Measurements from ENCODE around the gene FAM20C. TPM values are rescaled to one million over a fixed set of nuclear protein-coding genes. Genes with fewer than 3 reads are reported as not detected.

The FAM20C gene
- total and polyA plus RNA-seq, 10 of the 15 experiments (the other 5 are each of a cell fraction or from before 2014, with no cell fraction given) = 0.44 TPM; not detected in 9

DNA sequence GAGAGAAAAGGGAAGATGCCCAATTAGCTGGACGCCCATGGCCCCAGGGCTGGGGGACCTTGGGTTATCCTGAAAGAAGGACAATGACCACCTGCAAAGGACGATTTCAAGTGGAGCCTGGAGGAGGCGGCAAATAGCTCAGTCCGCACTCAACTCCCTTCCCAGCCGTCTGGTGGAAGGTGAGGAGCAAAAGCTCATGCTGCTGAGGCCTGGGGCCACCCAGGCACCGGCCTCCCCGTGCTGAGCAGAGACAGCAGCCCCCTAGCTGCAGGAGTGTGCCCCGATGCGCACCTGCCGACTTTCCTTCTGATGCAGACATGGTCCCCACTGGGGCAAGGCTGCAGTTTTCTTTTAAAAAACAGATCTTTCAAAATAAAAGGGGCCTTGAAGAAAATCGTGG is 7.9 kb downstream of the FAM20C start:
- no peak for ATAC-seq
- CTCF ChIA-PET = no interaction called here
- TF ChIP-seq MYC (IDR thresholded peaks at IDR 0.05; ENCODE audit: insufficient read depth, insufficient read length, insufficient replicate concordance, low read length, severe bottlenecking) (no peak), SIN3A (IDR thresholded peaks at IDR 0.05; ENCODE audit: low read depth, low read length) (no peak), EZH2 (IDR thresholded peaks at IDR 0.05; ENCODE audit: borderline replicate concordance, control insufficient read depth, low read depth, low read length) (no peak), GATAD2B (conservative IDR thresholded peaks at IDR 0.05; ENCODE audit: low read depth) (no peak), RAD21 (IDR thresholded peaks at IDR 0.05; ENCODE audit: insufficient read depth, low read depth, low read length) (no peak), SP1 (IDR thresholded peaks at IDR 0.05; ENCODE audit: low read depth, low read length) (no peak), BACH1 (IDR thresholded peaks at IDR 0.05; ENCODE audit: borderline replicate concordance) (no peak), POLR2AphosphoS2 (IDR thresholded peaks at IDR 0.05; ENCODE audit: low read depth, low read length) (no peak), TCF12 (IDR thresholded peaks at IDR 0.05; ENCODE audit: low read depth, low read length) (no peak), POLR2AphosphoS5 (IDR thresholded peaks at IDR 0.05; ENCODE audit: low read length) (no peak), NBN (IDR thresholded peaks at IDR 0.05) (no peak), HDGF (IDR thresholded peaks at IDR 0.05) (no peak)
- TF ChIP-seq, protein P1, sequence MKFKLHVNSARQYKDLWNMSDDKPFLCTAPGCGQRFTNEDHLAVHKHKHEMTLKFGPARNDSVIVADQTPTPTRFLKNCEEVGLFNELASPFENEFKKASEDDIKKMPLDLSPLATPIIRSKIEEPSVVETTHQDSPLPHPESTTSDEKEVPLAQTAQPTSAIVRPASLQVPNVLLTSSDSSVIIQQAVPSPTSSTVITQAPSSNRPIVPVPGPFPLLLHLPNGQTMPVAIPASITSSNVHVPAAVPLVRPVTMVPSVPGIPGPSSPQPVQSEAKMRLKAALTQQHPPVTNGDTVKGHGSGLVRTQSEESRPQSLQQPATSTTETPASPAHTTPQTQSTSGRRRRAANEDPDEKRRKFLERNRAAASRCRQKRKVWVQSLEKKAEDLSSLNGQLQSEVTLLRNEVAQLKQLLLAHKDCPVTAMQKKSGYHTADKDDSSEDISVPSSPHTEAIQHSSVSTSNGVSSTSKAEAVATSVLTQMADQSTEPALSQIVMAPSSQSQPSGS (IDR thresholded peaks at IDR 0.05; ENCODE audit: low read length) = no peak
- TF ChIP-seq, protein P2, sequence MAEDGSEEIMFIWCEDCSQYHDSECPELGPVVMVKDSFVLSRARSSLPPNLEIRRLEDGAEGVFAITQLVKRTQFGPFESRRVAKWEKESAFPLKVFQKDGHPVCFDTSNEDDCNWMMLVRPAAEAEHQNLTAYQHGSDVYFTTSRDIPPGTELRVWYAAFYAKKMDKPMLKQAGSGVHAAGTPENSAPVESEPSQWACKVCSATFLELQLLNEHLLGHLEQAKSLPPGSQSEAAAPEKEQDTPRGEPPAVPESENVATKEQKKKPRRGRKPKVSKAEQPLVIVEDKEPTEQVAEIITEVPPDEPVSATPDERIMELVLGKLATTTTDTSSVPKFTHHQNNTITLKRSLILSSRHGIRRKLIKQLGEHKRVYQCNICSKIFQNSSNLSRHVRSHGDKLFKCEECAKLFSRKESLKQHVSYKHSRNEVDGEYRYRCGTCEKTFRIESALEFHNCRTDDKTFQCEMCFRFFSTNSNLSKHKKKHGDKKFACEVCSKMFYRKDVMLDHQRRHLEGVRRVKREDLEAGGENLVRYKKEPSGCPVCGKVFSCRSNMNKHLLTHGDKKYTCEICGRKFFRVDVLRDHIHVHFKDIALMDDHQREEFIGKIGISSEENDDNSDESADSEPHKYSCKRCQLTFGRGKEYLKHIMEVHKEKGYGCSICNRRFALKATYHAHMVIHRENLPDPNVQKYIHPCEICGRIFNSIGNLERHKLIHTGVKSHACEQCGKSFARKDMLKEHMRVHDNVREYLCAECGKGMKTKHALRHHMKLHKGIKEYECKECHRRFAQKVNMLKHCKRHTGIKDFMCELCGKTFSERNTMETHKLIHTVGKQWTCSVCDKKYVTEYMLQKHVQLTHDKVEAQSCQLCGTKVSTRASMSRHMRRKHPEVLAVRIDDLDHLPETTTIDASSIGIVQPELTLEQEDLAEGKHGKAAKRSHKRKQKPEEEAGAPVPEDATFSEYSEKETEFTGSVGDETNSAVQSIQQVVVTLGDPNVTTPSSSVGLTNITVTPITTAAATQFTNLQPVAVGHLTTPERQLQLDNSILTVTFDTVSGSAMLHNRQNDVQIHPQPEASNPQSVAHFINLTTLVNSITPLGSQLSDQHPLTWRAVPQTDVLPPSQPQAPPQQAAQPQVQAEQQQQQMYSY (CRISPR knock-in tag; IDR thresholded peaks at IDR 0.05) = no peak
- TF ChIP-seq, protein P3, sequence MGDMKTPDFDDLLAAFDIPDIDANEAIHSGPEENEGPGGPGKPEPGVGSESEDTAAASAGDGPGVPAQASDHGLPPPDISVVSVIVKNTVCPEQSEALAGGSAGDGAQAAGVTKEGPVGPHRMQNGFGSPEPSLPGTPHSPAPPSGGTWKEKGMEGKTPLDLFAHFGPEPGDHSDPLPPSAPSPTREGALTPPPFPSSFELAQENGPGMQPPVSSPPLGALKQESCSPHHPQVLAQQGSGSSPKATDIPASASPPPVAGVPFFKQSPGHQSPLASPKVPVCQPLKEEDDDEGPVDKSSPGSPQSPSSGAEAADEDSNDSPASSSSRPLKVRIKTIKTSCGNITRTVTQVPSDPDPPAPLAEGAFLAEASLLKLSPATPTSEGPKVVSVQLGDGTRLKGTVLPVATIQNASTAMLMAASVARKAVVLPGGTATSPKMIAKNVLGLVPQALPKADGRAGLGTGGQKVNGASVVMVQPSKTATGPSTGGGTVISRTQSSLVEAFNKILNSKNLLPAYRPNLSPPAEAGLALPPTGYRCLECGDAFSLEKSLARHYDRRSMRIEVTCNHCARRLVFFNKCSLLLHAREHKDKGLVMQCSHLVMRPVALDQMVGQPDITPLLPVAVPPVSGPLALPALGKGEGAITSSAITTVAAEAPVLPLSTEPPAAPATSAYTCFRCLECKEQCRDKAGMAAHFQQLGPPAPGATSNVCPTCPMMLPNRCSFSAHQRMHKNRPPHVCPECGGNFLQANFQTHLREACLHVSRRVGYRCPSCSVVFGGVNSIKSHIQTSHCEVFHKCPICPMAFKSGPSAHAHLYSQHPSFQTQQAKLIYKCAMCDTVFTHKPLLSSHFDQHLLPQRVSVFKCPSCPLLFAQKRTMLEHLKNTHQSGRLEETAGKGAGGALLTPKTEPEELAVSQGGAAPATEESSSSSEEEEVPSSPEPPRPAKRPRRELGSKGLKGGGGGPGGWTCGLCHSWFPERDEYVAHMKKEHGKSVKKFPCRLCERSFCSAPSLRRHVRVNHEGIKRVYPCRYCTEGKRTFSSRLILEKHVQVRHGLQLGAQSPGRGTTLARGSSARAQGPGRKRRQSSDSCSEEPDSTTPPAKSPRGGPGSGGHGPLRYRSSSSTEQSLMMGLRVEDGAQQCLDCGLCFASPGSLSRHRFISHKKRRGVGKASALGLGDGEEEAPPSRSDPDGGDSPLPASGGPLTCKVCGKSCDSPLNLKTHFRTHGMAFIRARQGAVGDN (IDR thresholded peaks at IDR 0.05) = no peak

More for the DNA sequence above, 7.9 kb downstream of the FAM20C start:
- no peak for FAIRE-seq
- Histone ChIP-seq H3K27ac (ENCODE audit: control insufficient read depth, insufficient read depth) (no peak overlapping the region), H3K4me2 (ENCODE audit: control insufficient read depth, insufficient read depth) (no peak overlapping the region), H3K4me1 (ENCODE audit: control insufficient read depth, insufficient read depth, low read length) (no peaks in the 10 kb centered on the region), H3K36me3 (ENCODE audit: control insufficient read depth in 2 of 2, insufficient read depth in 2 of 2, low read length in 1 of 2) (no peaks in the 10 kb centered on the region), H3K9ac (ENCODE audit: control insufficient read depth, insufficient read depth, low read length) (no peak overlapping the region), H3K27me3 (replicated peaks in 1 of 2; ENCODE audit: control insufficient read depth in 2 of 2, insufficient read depth in 2 of 2, low read length in 1 of 2) (no peaks in the 10 kb centered on the region), H3K9me3 (replicated peaks; ENCODE audit: control insufficient read depth, insufficient read depth, low read length) (peaks cover 2% of the 10 kb centered on the region; the same call in 1 of the 3 replicates), H3K4me3 (no peak overlapping the region), H4K20me1 (ENCODE audit: control insufficient read depth, insufficient read depth) (no peaks in the 10 kb centered on the region), H3K79me2 (ENCODE audit: control insufficient read depth, insufficient read depth, low read length) (no peaks in the 10 kb centered on the region), H2AFZ (ENCODE audit: control insufficient read depth, low read depth, low read length) (no peak overlapping the region)
- ChIA-PET POLR2A (no interaction called here), RAD21 (ENCODE audit: unreplicated experiment) (no interaction called here), SMC1A (ENCODE audit: uncharacterized antibody, unreplicated experiment) (no interaction called here)
- DNase-seq (ENCODE audit: low read depth, low spot score) = no peak
- BruUV-seq (replicated peaks) = no TSS peak
- in situ Hi-C loops (cut with MboI) = no loop called here
- intact Hi-C loops (cut with micrococcal nuclease; ENCODE audit: unreplicated experiment) = no loop called here
- 48% methylated on average over 11 of the region's 11 CpGs for WGBS (ENCODE audit: insufficient coverage, insufficient replicate concordance, low lambda C conversion rate, missing lambda C conversion rate)
